Gastroesophageal sphincter (tissue), 4 donors: ENCODE results near the gene C10orf105. TPM values are rescaled to one million over a fixed set of nuclear protein-coding genes. Genes with fewer than 3 reads are reported as not detected.

Experiments used
- ATAC-seq: fragments of 150-250 bp; one replicate; pipeline ENCODE4 v1.9.1; 2016; ENCODE audit warnings: mild to moderate bottlenecking, moderate library complexity
- H3K27ac ChIP-seq, 4 donors: fragments of 200-600 bp; sonication (generic) in 3 of 4; 1 replicate in 3 of 4; 2 replicates in 1 of 4; pipeline ENCODE4 v1.5.1; 2016 to 2019
- H3K27me3 ChIP-seq: fragments of 200-600 bp; sonication (generic); one replicate; pipeline ENCODE4 v1.5.1; 2019
- H3K36me3 ChIP-seq, 2 donors: fragments of 200-600 bp; sonication (generic); one replicate each; pipeline ENCODE4 v1.5.1; 2019; ENCODE audit warnings: control low read depth in 1 of 2
- H3K4me1 ChIP-seq, 3 donors: fragments of 200-600 bp; sonication (generic); 1 replicate in 2 of 3; 2 replicates in 1 of 3; pipeline ENCODE4 v1.5.1; 2016 to 2019; ENCODE audit warnings: control low read depth in 2 of 3
- H3K4me3 ChIP-seq, 2 donors: fragments of 200-600 bp; sonication (generic); one replicate each; pipeline ENCODE4 v1.5.1; 2019; ENCODE audit warnings: mild to moderate bottlenecking in 1 of 2, moderate library complexity in 1 of 2
- H3K9me3 ChIP-seq, 3 donors: fragments of 200-600 bp; sonication (generic); one replicate each; pipeline ENCODE4 v1.5.1; 2017 to 2019; ENCODE audit warnings: control low read depth in 2 of 3
- EP300 ChIP-seq: sonication (generic); formaldehyde crosslinking; IDR thresholded peaks from one replicate; pipeline ENCODE4 v1.6.1; 2017; ENCODE audit warnings: antibody characterized with exemption, mild to moderate bottlenecking
- POLR2A ChIP-seq, 2 donors: fragments of 450-650 bp; IDR thresholded peaks; one replicate each; pipeline ENCODE4 v1.6.1; 2017; ENCODE audit warnings: antibody characterized with exemption in 2 of 2, mild to moderate bottlenecking in 2 of 2, moderate library complexity in 1 of 2
- POLR2AphosphoS5 ChIP-seq: sonication (generic); formaldehyde crosslinking; IDR thresholded peaks from one replicate; pipeline ENCODE4 v1.6.1; 2017; ENCODE audit warnings: antibody characterized with exemption
- WGBS, 2 donors: methylation state at CpG; one replicate each; pipeline ENCODE4 v1.1.5; 2018; ENCODE audit warnings: low coverage in 1 of 2; 5-methylcytosine and 5-hydroxymethylcytosine counted together
- total RNA-seq, 4 donors: library from RNA; depleted of rRNA; stranded (reverse); fragments of >200 nt; gene quantifications; one replicate each; pipeline ENCODE4 v1.1.0, GENCODE V29; 2016
- TF ChIP-seq, protein P1 (sequence below), 4 experiments: fragments of 200-600 bp in 2 of 4; fragments of 450-650 bp in 2 of 4; sonication (generic) in 1 of 4; IDR thresholded peaks; one replicate each; pipeline ENCODE4 v1.5.1; 2017 to 2019; ENCODE audit warnings: antibody characterized with exemption in 4 of 4, mild to moderate bottlenecking in 2 of 4, moderate library complexity in 2 of 4

Gene C10orf105
- total RNA-seq, 4 donors from 2014 or later = 0.13 TPM; not detected in 3

DNA sequence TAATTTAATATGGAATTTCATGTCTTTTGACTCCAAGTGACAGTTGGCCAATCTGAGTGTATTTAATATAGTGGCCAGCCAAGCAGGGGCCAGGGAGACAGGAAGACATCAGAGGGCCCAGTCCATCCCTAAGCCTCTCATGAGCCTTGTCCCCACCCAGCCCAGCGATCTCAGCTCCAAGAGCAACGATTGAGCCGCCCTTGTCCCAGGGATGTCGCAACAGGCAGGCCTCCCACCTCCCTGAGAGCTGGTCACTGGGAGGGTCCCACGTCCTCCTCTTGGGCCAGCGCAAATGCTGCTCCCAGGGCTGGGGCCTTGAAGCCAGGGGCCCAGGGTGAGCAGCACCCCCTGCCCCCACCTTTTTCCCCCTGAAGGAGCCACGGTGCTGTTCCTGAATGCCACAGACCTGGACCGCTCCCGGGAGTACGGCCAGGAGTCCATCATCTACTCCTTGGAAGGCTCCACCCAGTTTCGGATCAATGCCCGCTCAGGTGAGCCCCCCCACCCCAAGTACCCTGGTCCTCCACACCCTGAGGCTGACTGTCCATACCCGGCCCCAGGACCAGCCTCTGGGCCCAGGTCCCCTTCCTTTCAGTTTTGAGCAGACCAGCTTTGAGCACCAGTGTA, 29.4 kb downstream of the C10orf105 start:
- ATAC-seq = no peak
- 79 to 90% methylated on average over 4 to 5 of the region's 13 CpGs for WGBS, 2 donors
- TF ChIP-seq, protein P1, sequence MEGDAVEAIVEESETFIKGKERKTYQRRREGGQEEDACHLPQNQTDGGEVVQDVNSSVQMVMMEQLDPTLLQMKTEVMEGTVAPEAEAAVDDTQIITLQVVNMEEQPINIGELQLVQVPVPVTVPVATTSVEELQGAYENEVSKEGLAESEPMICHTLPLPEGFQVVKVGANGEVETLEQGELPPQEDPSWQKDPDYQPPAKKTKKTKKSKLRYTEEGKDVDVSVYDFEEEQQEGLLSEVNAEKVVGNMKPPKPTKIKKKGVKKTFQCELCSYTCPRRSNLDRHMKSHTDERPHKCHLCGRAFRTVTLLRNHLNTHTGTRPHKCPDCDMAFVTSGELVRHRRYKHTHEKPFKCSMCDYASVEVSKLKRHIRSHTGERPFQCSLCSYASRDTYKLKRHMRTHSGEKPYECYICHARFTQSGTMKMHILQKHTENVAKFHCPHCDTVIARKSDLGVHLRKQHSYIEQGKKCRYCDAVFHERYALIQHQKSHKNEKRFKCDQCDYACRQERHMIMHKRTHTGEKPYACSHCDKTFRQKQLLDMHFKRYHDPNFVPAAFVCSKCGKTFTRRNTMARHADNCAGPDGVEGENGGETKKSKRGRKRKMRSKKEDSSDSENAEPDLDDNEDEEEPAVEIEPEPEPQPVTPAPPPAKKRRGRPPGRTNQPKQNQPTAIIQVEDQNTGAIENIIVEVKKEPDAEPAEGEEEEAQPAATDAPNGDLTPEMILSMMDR (IDR thresholded peaks at IDR 0.05) = no peak
- TF ChIP-seq POLR2AphosphoS5 (no peak), POLR2A (IDR thresholded peaks at IDR 0.05) (no peak), EP300 (no peak)

DNA sequence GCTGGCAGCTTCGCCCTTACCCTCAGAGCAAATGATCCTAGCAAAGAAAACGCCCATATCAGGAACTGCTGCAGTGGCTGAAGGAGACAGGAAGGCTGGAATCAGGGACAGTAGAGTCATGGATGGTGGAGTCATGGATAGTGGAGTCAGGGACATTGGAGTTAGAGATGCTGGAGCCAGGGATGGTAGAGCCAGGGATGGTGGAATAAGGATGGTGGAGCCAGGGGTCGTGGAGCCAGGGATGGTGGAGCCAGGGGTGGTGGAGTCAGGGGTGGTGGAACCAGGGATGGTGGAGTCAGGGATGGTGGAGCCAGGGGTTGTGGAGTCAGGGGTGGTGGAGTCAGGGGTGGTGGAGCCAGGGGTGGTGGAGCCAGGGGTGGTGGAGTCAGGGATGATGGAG, 31.3 kb downstream of the C10orf105 start:
- 100% methylated on average over 1 of the region's 3 CpGs for WGBS, 2 donors

More for the DNA sequence above, 29.4 kb downstream of the C10orf105 start:
- no peak overlapping the region for H3K4me3 ChIP-seq
- no peaks in the 10 kb centered on the region for H3K36me3 ChIP-seq
- H3K27ac ChIP-seq = no peak overlapping the region
- H3K27me3 ChIP-seq = no peaks in the 10 kb centered on the region
- H3K9me3 ChIP-seq = peaks cover 0 to 7% (median 0%) of the 10 kb centered on the region in 3 donors
- H3K4me1 ChIP-seq = peaks cover 0 to 31% (median 0%) of the 10 kb centered on the region in 3 donors

DNA sequence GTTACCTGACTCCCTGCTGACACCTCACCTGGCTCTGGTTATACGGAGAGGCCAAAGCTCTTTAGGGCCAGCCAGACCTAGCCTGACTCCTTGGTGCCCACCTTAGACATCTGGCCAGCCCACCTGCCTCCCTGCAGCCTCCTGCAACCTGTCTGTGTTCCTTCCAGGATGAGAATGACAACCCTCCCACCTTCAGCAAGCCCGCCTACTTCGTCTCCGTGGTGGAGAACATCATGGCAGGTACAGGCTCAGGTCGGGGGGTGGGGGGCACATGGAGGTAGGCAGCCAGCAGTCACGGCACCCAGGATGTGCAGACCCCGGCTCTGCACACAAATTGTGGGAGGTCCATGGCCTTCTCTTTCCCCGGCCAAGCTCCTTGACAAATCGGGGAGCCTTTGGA, 32.1 kb downstream of the C10orf105 start:
- TF ChIP-seq POLR2AphosphoS5 (no peak), POLR2A (IDR thresholded peaks at IDR 0.05) (no peak), EP300 (no peak)
- TF ChIP-seq, protein P1 (IDR thresholded peaks at IDR 0.05) = no peak
- ATAC-seq = no peak
- Histone ChIP-seq H3K27ac (no peak overlapping the region), H3K9me3 (peaks cover 0 to 7% (median 0%) of the 10 kb centered on the region in 3 donors), H3K4me1 (peaks cover 0 to 7% (median 0%) of the 10 kb centered on the region in 3 donors), H3K36me3 (no peaks in the 10 kb centered on the region), H3K4me3 (no peak overlapping the region), H3K27me3 (no peaks in the 10 kb centered on the region)
- no CpG with 5 or more reads among the region's 9 CpGs for WGBS, 2 donors

More for the DNA sequence above, 31.3 kb downstream of the C10orf105 start:
- peaks cover 0 to 7% (median 0%) of the 10 kb centered on the region in 3 donors for H3K9me3 ChIP-seq
- H3K27ac ChIP-seq = no peak overlapping the region
- no peaks in the 10 kb centered on the region for H3K27me3 ChIP-seq
- peaks cover 0 to 15% (median 0%) of the 10 kb centered on the region in 3 donors for H3K4me1 ChIP-seq
- H3K4me3 ChIP-seq = no peak overlapping the region
- no peak for TF ChIP-seq POLR2AphosphoS5
- no peak for TF ChIP-seq EP300
- TF ChIP-seq, protein P1 (IDR thresholded peaks at IDR 0.05) = no peak
- no peak for TF ChIP-seq POLR2A (IDR thresholded peaks at IDR 0.05)
- ATAC-seq = no peak
- no peaks in the 10 kb centered on the region for H3K36me3 ChIP-seq

DNA sequence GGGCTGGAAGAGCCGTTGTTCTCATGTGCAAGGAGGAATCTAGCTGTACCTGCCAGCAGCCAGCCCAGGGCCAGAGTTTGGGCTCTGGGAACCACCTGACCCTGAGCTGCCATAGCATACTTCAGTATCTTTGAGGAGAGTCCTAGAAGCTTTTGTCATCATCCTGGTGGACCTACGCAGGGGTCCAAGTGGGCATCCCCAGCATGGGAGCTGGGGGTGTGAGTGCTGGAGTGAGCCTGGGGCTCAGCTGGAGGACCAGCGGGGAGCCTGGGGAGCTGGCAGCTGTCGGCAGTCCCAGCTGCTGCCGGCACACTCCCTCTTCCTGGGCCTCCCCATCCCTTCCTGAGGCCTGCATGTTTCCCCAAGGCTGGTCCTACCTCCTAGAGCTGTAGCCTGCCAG, 32.5 kb downstream of the C10orf105 start:
- no peaks in the 10 kb centered on the region for H3K27me3 ChIP-seq
- WGBS, 2 donors = no CpG with 5 or more reads among the region's 5 CpGs
- TF ChIP-seq EP300 (no peak), POLR2AphosphoS5 (no peak), POLR2A (IDR thresholded peaks at IDR 0.05) (no peak)
- TF ChIP-seq, protein P1 (IDR thresholded peaks at IDR 0.05) = no peak

More for the DNA sequence above, 32.5 kb downstream of the C10orf105 start:
- Histone ChIP-seq H3K27ac (no peak overlapping the region), H3K9me3 (peaks cover 0 to 7% (median 0%) of the 10 kb centered on the region in 3 donors), H3K36me3 (no peaks in the 10 kb centered on the region), H3K4me3 (no peak overlapping the region), H3K4me1 (peaks cover 0 to 3% (median 0%) of the 10 kb centered on the region in 3 donors)
- no peak for ATAC-seq
